ENCODE measurements around the gene SHISA3.

Gene SHISA3

GRCh38 chr4:42390622-42391354, 6.5 kb upstream of the SHISA3 start:
- no peak for TF ChIP-seq CTCF (IDR thresholded peaks at IDR 0.05; ENCODE audit: low read depth, low read length, missing control alignments)

GRCh38 chr4:42391355-42391664, 6.0 kb upstream of the SHISA3 start:
- no peak for TF ChIP-seq CTCF (IDR thresholded peaks at IDR 0.05; ENCODE audit: low read depth, low read length, missing control alignments)
- DNase-seq (ENCODE audit: low read depth) = no peak
- no peak overlapping the region for H3K4me3 ChIP-seq (ENCODE audit: low read depth, low read length)
- in situ Hi-C loops (cut with HindIII; ENCODE audit: low sequenced_read_pairs) = no loop called here

More at GRCh38 chr4:42390622-42391354, 6.5 kb upstream of the SHISA3 start:
- DNase-seq (ENCODE audit: low read depth) = no peak
- H3K4me3 ChIP-seq (ENCODE audit: low read depth, low read length) = no peak overlapping the region
- in situ Hi-C loops (cut with HindIII; ENCODE audit: low sequenced_read_pairs) = no loop called here

GRCh38 chr4:42391981-42392380, 5.3 kb upstream of the SHISA3 start:
- in situ Hi-C loops (cut with HindIII; ENCODE audit: low sequenced_read_pairs) = no loop called here

GRCh38 chr4:42392436-42392835, 4.9 kb upstream of the SHISA3 start:
- in situ Hi-C loops (cut with HindIII; ENCODE audit: low sequenced_read_pairs) = no loop called here
- no peak for DNase-seq (ENCODE audit: low read depth)
- H3K4me3 ChIP-seq (ENCODE audit: low read depth, low read length) = no peak overlapping the region
- no peak for TF ChIP-seq CTCF (IDR thresholded peaks at IDR 0.05; ENCODE audit: low read depth, low read length, missing control alignments)

More at GRCh38 chr4:42391981-42392380, 5.3 kb upstream of the SHISA3 start:
- TF ChIP-seq CTCF (IDR thresholded peaks at IDR 0.05; ENCODE audit: low read depth, low read length, missing control alignments) = no peak
- no peak for DNase-seq (ENCODE audit: low read depth)
- H3K4me3 ChIP-seq (ENCODE audit: low read depth, low read length) = no peak overlapping the region

- no peak overlapping the region for H3K4me3 ChIP-seq (ENCODE audit: low read depth, low read length)
- in situ Hi-C loops (cut with HindIII; ENCODE audit: low sequenced_read_pairs) = no loop called here
- no peak for TF ChIP-seq CTCF (IDR thresholded peaks at IDR 0.05; ENCODE audit: low read depth, low read length, missing control alignments)
- DNase-seq (ENCODE audit: low read depth) = no peak
These were observed 1.7 kb upstream of the SHISA3 start for GRCh38 chr4:42395595-42395994.

GRCh38 chr4:42396361-42396751, 932 bp upstream of the SHISA3 start:
- in situ Hi-C loops (cut with HindIII; ENCODE audit: low sequenced_read_pairs) = no loop called here
- no peak for TF ChIP-seq CTCF (IDR thresholded peaks at IDR 0.05; ENCODE audit: low read depth, low read length, missing control alignments)
- no peak for DNase-seq (ENCODE audit: low read depth)
- H3K4me3 ChIP-seq (ENCODE audit: low read depth, low read length) = no peak overlapping the region
